Tibial nerve (tissue), 4 donors: ENCODE measurements around the gene GPR55. TPM values are rescaled to one million over a fixed set of nuclear protein-coding genes. Genes with fewer than 3 reads are reported as not detected.

Experiments
- DNase-seq, 2 donors: peaks; one replicate each; pipeline ENCODE4 v3.0.0-alpha.2; 2019; ENCODE audit warnings: low spot score in 2 of 2
- H3K27ac ChIP-seq, 4 donors: fragments of 200-600 bp; sonication (generic) in 3 of 4; one replicate each; pipeline ENCODE4 v1.5.1; 2017 to 2019; ENCODE audit warnings: mild to moderate bottlenecking in 1 of 4
- H3K27me3 ChIP-seq, 2 donors: fragments of 200-600 bp; sonication (generic) in 1 of 2; one replicate each; pipeline versions ENCODE4 v1.5.1 to v1.6.0; 2017 to 2019
- H3K36me3 ChIP-seq, 3 donors: fragments of 200-600 bp; sonication (generic); one replicate each; pipeline ENCODE4 v1.5.1; 2018 to 2019
- H3K4me1 ChIP-seq, 4 donors: fragments of 200-600 bp; sonication (generic) in 3 of 4; one replicate each; pipeline ENCODE4 v1.5.1; 2017 to 2019
- H3K4me3 ChIP-seq, 4 donors: fragments of 200-600 bp; sonication (generic) in 3 of 4; one replicate each; pipeline ENCODE4 v1.5.1; 2017 to 2019; ENCODE audit warnings: mild to moderate bottlenecking in 1 of 4, moderate library complexity in 1 of 4
- H3K9me3 ChIP-seq, 4 donors: fragments of 200-600 bp; sonication (generic) in 3 of 4; one replicate each; pipeline ENCODE4 v1.5.1; 2017 to 2019
- CTCF ChIP-seq, 5 experiments: fragments of 200-600 bp in 3 of 5; fragments of 450-650 bp in 2 of 5; sonication (generic) in 3 of 5; IDR thresholded peaks; one replicate each; pipeline ENCODE4 v1.5.1; 2016 to 2019; ENCODE audit warnings: antibody characterized with exemption in 5 of 5, mild to moderate bottlenecking in 3 of 5, moderate library complexity in 2 of 5
- EP300 ChIP-seq, 2 donors: sonication (generic); formaldehyde crosslinking; IDR thresholded peaks; one replicate each; pipeline ENCODE4 v1.6.1; 2017; ENCODE audit warnings: antibody characterized with exemption in 2 of 2, mild to moderate bottlenecking in 1 of 2
- POLR2A ChIP-seq, 2 donors: fragments of 450-650 bp; IDR thresholded peaks; one replicate each; pipeline ENCODE4 v1.6.1; 2017; ENCODE audit warnings: antibody characterized with exemption in 2 of 2, mild to moderate bottlenecking in 2 of 2, moderate library complexity in 2 of 2
- WGBS, 2 donors: methylation state at CpG; one replicate each; pipeline ENCODE4 v1.1.5; 2018; 5-methylcytosine and 5-hydroxymethylcytosine counted together
- total RNA-seq, 4 donors: library from RNA; depleted of rRNA; stranded (reverse); fragments of >200 nt; gene quantifications; one replicate each; pipeline ENCODE4 v1.1.0, GENCODE V29; 2016

GPR55 gene
- total RNA-seq, 4 donors from 2014 or later: 0.21 TPM; not detected in 3

- H3K9me3 ChIP-seq: no peaks in the 10 kb centered on the region
- WGBS, 2 donors: 95 to 97% methylated on average over 10 of the region's 10 CpGs
- no peak overlapping the region for H3K27ac ChIP-seq
- no peak overlapping the region for H3K4me3 ChIP-seq
- peaks cover 0 to 58% (median 0%) of the 10 kb centered on the region in 3 donors for H3K36me3 ChIP-seq
- no peak for TF ChIP-seq POLR2A (IDR thresholded peaks at IDR 0.05)
- no peak for TF ChIP-seq CTCF (IDR thresholded peaks at IDR 0.05)
- no peak for TF ChIP-seq EP300 (IDR thresholded peaks at IDR 0.05)
- H3K4me1 ChIP-seq: peaks cover 0 to 24% (median 15%) of the 10 kb centered on the region in 4 donors
- DNase-seq: no peak
- no peaks in the 10 kb centered on the region for H3K27me3 ChIP-seq
Observed at GRCh38 chr2:230874876-230875275, 50.2 kb downstream of the GPR55 start.

GRCh38 chr2:230874456-230874855 lies 50.6 kb downstream of the GPR55 start:
- Histone ChIP-seq H3K36me3 (peaks cover 0 to 58% (median 0%) of the 10 kb centered on the region in 3 donors), H3K4me3 (no peak overlapping the region), H3K27me3 (no peaks in the 10 kb centered on the region), H3K27ac (no peak overlapping the region), H3K4me1 (peaks cover 0 to 24% (median 17%) of the 10 kb centered on the region in 4 donors), H3K9me3 (no peaks in the 10 kb centered on the region)
- TF ChIP-seq EP300 (IDR thresholded peaks at IDR 0.05) (no peak), POLR2A (IDR thresholded peaks at IDR 0.05) (no peak), CTCF (IDR thresholded peaks at IDR 0.05) (no peak)
- WGBS, 2 donors: 92 to 94% methylated on average over 7 to 9 of the region's 11 CpGs
- no peak for DNase-seq

GRCh38 chr2:230873661-230874401 lies 51.2 kb downstream of the GPR55 start:
- no peak for DNase-seq
- Histone ChIP-seq H3K27me3 (no peaks in the 10 kb centered on the region), H3K4me3 (no peak overlapping the region), H3K4me1 (peaks cover 0 to 30% (median 18%) of the 10 kb centered on the region in 4 donors), H3K27ac (no peak overlapping the region), H3K9me3 (no peaks in the 10 kb centered on the region), H3K36me3 (peaks cover 0 to 53% (median 0%) of the 10 kb centered on the region in 3 donors)
- no peak for TF ChIP-seq CTCF (IDR thresholded peaks at IDR 0.05)
- TF ChIP-seq EP300 (IDR thresholded peaks at IDR 0.05): no peak
- no peak for TF ChIP-seq POLR2A (IDR thresholded peaks at IDR 0.05)
- 79 to 83% methylated on average over 13 of the region's 13 CpGs for WGBS, 2 donors

- Histone ChIP-seq H3K27ac (peak overlapping the region in 1 of 4 donors; percentile 40), H3K36me3 (peaks cover 0 to 45% (median 0%) of the 10 kb centered on the region in 3 donors), H3K4me1 (peaks cover 0 to 37% (median 18%) of the 10 kb centered on the region in 4 donors), H3K9me3 (no peaks in the 10 kb centered on the region), H3K27me3 (no peaks in the 10 kb centered on the region), H3K4me3 (no peak overlapping the region)
- no peak for DNase-seq
- TF ChIP-seq EP300 (IDR thresholded peaks at IDR 0.05): no peak
- 89 to 95% methylated on average over 21 of the region's 21 CpGs for WGBS, 2 donors
Observed at GRCh38 chr2:230872968-230873660, 51.9 kb downstream of the GPR55 start.

GRCh38 chr2:230872151-230872967 lies 52.7 kb downstream of the GPR55 start:
- H3K27me3 ChIP-seq: no peaks in the 10 kb centered on the region
- H3K27ac ChIP-seq: peak overlapping the region in 1 of 4 donors; percentile 40
- WGBS, 2 donors: 72 to 79% methylated on average over 14 of the region's 14 CpGs
- peaks cover 0 to 45% (median 19%) of the 10 kb centered on the region in 4 donors for H3K4me1 ChIP-seq
- no peak for DNase-seq
- no peak overlapping the region for H3K4me3 ChIP-seq
- H3K9me3 ChIP-seq: no peaks in the 10 kb centered on the region
- H3K36me3 ChIP-seq: peaks cover 0 to 38% (median 0%) of the 10 kb centered on the region in 3 donors
- no peak for TF ChIP-seq CTCF (IDR thresholded peaks at IDR 0.05)
- no peak for TF ChIP-seq POLR2A (IDR thresholded peaks at IDR 0.05)
- no peak for TF ChIP-seq EP300 (IDR thresholded peaks at IDR 0.05)
